Left lobe of liver (tissue), 2 donors: Measurements from ENCODE around the gene DDI2. TPM values are rescaled to one million over a fixed set of nuclear protein-coding genes. Genes with fewer than 3 reads are reported as not detected.
A peak's percentile ranks its signal among the peaks of the same experiment; 100 is the strongest.
"Not testable (repeated sequence)": the region's sequence is repeated elsewhere in the genome, so short reads cannot be mapped to it uniquely, and the experiment has no call there.

Source experiments
- ATAC-seq: fragments of 200-7000 bp; cut with Tn5 transposase; one replicate; pipeline ENCODE4 v1.9.1; 2020; ENCODE audit warnings: mild to moderate bottlenecking, moderate library complexity
- DNase-seq: peaks from one replicate; pipeline ENCODE4 v3.0.0-alpha.2; 2020; ENCODE audit warnings: low spot score
- total RNA-seq: library from RNA; stranded (reverse); gene quantifications from one replicate; pipeline ENCODE4 v1.2.1, GENCODE V29; 2021
- donor health status: DM: no; HTN: no; CAD: no; lungs with moderate emphysema.
- donor health status: DM: no; HTN: yes; CAD: no.

DDI2 gene
- 50.1 TPM for total RNA-seq

DNA sequence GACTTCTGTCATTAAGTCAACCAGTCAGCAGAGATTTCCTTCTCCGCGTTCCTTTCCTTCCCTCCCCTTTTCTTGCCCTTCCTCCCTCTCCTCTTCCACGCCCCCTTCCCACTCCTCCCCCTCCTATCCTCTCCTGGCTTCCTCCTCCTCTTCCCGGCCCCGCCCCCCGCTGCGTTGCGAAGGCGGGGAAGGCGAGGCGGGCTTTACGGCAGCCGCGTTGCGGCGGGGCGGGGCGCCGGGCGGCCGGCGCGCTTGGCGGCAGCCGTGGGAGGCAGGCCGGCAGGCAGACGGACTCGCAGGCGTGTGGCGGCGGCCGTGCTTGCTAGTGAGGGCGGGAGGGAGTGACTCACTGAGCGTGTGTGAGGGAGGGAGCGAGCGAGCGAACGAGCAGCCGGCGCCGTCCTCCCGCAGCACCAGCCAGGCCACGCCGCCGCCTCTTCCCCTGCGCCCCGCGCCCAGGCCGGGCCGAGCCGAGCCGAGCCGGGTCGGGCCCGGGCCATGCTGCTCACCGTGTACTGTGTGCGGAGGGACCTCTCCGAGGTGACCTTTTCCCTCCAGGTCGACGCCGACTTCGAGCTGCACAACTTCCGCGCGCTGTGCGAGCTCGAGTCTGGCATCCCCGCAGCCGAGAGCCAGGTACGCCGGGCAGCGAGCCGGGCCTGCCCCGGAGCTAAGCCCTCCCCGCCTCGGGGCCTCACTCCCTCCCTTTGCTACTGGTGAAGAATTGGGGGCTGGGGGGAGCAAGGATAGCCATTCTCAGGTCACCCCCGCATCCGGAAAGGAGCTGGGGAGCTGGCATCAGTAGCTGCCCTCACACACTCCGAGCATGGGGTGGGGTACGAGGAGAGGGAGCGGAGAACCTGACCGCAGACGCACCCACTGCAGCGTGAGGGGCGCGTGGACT is at the start of gene DDI2:
DDI2 (plus strand) TSS at position 286 of the 904 bp plus-strand sequence; CDS start at position 499, 213 bp downstream.
- peak; percentile 96 for DNase-seq
- ATAC-seq, result peak; percentile 90

DNA sequence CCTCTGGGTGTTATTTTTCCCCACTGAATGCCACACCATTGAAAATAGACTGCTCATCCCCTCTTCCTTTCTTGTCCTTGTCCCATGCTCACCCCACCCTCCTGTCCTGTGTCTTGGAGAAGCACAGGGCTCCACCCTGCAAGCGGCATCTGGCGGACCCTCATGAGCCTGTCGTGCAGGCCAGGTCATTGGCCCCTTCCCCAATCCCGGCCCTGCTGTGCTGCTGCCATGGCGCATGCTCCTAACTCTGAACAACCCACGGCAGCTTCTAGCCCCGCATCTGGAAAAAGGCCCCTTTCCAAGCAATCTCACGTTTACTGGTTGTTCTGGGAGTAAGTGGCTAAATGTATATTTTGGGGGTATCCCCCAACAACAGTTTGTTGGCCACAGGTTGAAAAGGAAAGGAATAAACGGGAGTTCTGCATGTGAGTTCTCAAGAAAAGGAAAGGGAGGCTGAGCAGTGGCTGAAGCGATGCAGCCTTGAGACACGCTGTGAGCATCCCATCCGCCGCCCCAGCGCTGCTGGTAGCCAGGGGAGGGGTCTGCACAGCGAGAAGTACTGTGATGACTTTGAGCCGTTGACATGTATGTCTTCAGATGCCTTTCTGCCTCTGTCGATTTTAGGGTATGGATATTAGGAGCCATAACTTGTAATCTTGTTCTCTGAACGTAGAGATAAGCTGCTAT is 48.7 kb upstream of the DDI2 start:
- DNase-seq, result no peak

DNA sequence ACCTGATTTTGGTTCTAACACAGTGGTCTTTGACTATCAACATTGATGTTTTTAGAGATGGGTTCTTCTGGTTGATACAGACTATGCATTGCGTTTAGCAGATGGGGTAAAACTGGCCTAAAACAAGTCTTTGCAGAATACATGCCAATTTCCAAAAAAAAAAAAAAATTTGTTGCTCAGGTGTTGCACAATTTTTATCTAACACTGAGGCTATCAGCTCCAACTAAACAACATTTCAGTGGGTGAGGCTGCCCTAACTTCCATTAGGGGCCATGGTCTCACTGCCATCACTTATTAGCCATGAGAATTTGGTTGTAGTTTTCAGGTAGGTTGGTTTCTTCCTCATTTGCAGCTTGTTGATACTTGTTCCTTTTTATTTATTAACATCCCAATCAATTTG is 46.4 kb upstream of the DDI2 start:
- ATAC-seq, result no peak
- no peak for DNase-seq

More for the DNA sequence above, 48.7 kb upstream of the DDI2 start:
- ATAC-seq, result no peak

DNA sequence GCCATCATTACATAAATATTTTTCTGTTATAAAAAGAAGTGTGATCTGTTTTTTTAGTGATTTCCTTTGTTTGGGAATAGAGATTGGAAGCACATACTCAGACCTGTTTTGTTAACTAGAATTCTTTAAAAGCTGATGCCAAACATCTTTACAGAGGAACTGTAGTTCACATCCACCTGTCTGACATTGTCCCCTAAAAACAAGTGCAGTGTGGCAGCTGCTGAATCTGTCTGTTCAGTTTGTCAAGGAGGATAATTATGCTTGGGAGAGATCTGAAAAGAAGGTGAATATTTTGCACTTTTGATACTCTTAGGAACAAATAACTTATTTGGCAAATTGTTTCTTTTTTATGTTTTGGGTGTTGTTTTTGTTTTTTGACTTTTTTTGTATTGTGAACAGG is 46.0 kb upstream of the DDI2 start:
- ATAC-seq (no peak), DNase-seq (no peak)

GRCh38 chr1:15573477-15573876 is 43.8 kb upstream of the DDI2 start:
- no peak for ATAC-seq

GRCh38 chr1:15574741-15575140 is 42.5 kb upstream of the DDI2 start:
- DNase-seq (peak; percentile 84), ATAC-seq (peak; percentile 88)

More at GRCh38 chr1:15573477-15573876, 43.8 kb upstream of the DDI2 start:
- no peak for DNase-seq

DNA sequence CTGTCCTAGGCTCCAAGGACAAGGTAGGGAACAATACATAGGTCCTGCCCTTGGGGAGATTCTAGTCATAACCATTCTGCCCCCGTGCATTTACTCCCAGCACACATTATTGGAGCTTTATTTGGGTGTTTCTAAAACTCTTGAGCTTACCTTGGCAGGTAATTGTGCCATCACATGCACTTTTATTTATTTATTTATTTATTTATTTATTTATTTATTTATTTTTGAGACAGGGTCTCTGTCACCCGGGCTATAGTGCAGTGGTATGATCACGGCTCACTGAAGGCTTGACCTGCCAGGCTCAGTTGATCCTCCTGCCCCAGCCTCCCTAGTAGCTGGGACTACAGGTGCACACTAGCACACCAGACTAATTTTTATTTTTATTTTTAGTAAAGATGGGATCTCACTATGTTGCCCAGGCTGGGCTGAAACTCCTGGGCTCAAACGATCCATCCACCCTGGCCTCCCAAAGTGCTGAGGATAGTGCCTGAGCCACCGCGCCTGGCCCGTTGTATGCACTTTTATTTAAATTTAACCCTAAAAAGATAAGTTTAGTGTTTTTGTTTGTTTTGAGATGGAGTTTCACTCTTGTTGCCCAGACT is 41.6 kb upstream of the DDI2 start:
- ATAC-seq, result no peak
- no peak for DNase-seq

DNA sequence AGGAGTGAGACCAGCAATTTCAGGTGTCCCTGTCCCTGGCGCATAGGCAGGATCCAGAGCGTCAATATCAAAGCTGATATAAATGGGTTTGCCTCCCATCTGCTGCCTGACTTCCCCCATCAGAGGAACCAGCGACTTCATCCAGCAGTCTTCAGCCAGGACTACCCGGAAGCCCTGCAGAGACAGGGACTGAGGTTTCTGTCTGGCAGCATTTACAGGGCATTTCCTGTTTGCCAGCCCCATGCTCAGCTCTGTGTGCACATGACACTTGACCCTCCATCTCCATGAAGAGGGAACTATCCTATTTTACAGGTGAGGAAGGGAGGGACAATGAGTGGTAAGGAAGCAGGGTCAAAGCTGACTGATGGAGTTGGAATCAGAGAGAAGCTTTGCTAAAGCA is 39.6 kb upstream of the DDI2 start:
- ATAC-seq (no peak), DNase-seq (no peak)

GRCh38 chr1:15578921-15579682 is 38.2 kb upstream of the DDI2 start:
- DNase-seq (no peak), ATAC-seq (no peak)

GRCh38 chr1:15579683-15580047 is 37.6 kb upstream of the DDI2 start:
- ATAC-seq (peak; percentile 51), DNase-seq (peak; percentile 53)

- peak; percentile 38 for ATAC-seq
- DNase-seq, result peak; percentile 53
Measured at GRCh38 chr1:15583016-15583706, 34.1 kb upstream of the DDI2 start.

- peak; percentile 89 for DNase-seq
- ATAC-seq, result peak; percentile 90
Measured at GRCh38 chr1:15584489-15585363, 32.5 kb upstream of the DDI2 start, which contains the start of gene AGMAT. Gene AGMAT (minus strand): TSS chr1:15585051. CDS start chr1:15584967, 84 bp downstream.

DNA sequence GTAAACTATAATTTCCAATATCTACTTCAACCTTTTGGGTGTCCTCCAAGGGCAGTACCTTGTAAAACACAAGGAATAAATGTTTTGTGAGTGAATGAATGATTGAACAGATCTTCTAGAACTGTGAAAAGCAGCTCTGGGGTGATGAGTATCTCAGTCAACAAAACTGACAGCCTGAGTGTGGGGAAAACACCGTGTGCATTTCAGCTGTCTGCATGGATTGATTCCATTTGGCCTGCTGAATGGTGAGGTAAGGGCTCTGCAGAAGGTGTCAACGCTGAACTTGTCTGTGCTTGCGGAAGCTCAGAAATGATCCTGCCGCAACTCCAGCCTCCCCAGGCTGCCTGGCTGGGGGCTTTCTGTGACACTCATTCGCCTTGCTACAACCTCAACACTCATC is 25.0 kb upstream of the DDI2 start:
- no peak for DNase-seq
- no peak for ATAC-seq

DNA sequence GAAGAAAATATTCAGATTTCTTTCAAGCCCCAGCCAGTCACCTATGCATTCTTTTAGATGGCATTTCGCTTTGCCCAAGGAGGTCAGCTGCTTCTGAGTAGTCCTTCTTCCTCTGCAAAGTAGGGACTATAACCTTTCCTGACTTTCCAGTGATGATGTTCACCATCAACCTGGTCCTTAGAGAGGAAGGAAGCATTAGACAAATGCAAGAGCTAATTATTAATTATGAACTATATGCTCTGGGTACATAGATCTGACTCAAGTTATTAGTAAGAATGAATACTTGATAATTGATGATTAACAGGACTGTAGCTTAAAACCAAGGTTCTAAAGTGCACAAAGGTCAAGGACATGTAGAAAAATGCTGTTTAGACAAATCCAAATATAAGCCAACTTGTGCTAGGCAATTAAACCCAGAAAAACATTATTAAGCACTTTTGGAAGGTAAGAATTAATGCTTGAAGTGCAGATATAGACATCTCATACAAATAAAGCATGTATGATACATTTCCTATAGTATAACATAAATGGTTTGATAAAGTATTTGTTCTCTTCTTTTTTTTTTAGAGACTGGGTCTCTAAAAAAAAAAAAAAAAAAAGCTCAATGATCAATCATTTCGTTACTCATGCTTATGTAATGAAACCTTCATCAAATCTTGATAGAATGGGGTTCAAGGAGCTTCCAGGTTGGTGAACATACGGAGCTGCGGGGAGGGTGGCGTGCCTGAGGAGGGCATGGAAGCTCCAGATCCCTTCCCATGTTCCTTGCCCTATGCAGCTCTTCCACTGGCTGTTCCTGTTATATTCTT is 21.2 kb upstream of the DDI2 start:
- no peak for DNase-seq
- ATAC-seq, result peak; percentile 40

DNA sequence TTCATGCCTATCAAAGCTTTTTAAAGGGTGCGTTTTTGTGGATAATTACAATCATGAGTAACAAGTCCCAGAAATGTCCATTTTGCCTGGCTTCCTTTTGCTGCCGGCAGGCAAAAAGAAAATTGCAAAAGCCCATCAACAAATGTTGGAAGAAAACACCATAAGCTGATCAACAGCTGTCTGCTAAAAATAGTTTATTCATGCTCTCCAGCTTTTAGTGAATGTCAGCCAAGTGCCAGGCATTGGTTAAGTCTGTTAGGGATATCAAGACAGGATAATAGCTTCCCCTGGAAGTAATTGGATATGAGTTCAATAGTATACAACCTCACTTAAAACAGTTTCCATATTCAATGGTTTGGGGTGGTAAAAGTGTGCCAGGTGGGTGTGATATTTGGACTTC is 18.8 kb upstream of the DDI2 start:
- DNase-seq (no peak), ATAC-seq (no peak)

DNA sequence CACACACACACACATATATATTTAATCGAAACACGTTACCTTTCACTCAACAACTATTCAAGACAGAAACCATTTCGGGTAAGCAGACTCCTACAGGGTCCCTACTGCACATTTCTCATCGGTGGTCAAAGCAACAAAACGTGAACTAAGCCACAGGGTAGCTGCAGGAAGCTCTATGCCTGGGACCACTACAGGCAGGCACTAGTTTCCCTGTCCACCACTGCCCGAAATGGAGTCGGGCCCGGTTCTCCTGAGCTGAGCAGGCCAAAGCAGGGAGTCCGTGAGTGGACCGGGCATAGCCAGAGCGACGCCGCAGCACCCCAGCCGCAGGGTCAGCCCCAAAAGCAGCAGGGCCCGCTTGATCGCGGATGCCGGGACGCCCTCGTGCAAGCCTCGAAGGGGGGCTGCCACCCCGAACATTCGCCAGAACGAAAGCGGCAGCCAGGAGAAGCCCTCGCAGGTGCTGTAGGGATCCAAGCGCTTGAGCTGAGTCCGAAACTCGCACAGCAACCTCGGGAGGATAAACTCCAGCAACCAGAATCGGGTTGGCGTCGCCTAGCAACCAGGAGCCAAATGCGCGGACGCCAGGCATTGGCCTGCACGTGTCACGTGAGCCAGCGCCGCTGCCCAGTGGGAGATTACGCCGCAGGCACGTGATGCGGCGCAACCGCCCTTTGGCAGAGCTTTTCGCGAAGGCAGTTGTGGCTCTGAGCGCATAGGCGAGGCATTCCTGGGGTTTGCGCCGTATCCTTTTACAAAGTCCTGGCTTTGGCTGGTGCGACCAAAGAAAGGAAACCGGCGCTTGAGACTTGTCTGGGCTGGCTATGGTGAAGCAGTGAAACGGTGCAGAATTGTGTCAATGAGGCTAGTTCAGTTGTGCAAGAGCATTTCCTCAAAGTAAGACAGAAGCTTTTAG is 13.9 kb upstream of the DDI2 start:
- ATAC-seq (peak; percentile 94), DNase-seq (peak; percentile 98)

DNA sequence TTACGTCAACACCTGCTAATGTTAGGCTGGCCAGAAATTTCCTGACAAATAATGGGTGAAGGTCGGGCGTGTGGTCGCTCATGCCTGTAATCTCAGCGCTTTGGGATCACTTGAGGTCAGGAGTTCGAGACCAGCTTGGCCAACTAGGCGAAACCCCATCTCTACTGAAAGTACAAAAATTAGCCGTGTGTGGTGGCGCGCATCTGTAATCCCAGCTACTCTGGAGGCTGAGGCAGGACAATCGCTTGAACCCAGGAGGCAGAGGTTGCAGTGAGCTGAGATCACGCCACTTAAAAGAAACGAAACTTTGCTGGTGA is 13.3 kb upstream of the DDI2 start:
- ATAC-seq, DNase-seq: not testable (repeated sequence)
